NCI-H187 treated with DMSO at 0.1 percent for 48 hours (cell line): ENCODE results near the gene OCRL.
A peak's percentile ranks its signal among the peaks of the same experiment; 100 is the strongest.

ENCODE experiments used
- DNase-seq: peaks from one replicate; lab custom pipeline; 2025; lab: John Stamatoyannopoulos, UW

OCRL gene

GRCh38 chrX:129540068-129540653 is at the start of gene OCRL:
Gene OCRL (plus strand): TSS chrX:129540259. CDS start chrX:129540440, 181 bp downstream.
- DNase-seq = peak; percentile 4

GRCh38 chrX:129490330-129490729 is 49.7 kb upstream of the OCRL start:
- DNase-seq = no peak

GRCh38 chrX:129493643-129494042 is 46.4 kb upstream of the OCRL start:
- no peak for DNase-seq

GRCh38 chrX:129494887-129495286 is 45.2 kb upstream of the OCRL start:
- DNase-seq = no peak

- no peak for DNase-seq
Measured at GRCh38 chrX:129495900-129496299, 44.2 kb upstream of the OCRL start.

- DNase-seq = no peak
Measured at GRCh38 chrX:129496625-129497024, 43.4 kb upstream of the OCRL start.

GRCh38 chrX:129497146-129497843 is 42.8 kb upstream of the OCRL start:
- no peak for DNase-seq

- no peak for DNase-seq
Measured at GRCh38 chrX:129510331-129510730, 29.7 kb upstream of the OCRL start.

- no peak for DNase-seq
Measured at GRCh38 chrX:129511689-129512088, 28.4 kb upstream of the OCRL start.

GRCh38 chrX:129512409-129512808 is 27.6 kb upstream of the OCRL start:
- DNase-seq = no peak

- no peak for DNase-seq
Measured at GRCh38 chrX:129516402-129516801, 23.7 kb upstream of the OCRL start.

- no peak for DNase-seq
Measured at GRCh38 chrX:129520151-129520550, 19.9 kb upstream of the OCRL start.

GRCh38 chrX:129522184-129523078 is 17.6 kb upstream of the OCRL start:
- DNase-seq = no peak

GRCh38 chrX:129523079-129523911 is 16.8 kb upstream of the OCRL start, which contains the start of gene SMARCA1:
Gene SMARCA1 (minus strand): TSS chrX:129523490. CDS start chrX:129523370, 120 bp downstream.
- DNase-seq = no peak

- DNase-seq = no peak
Measured at GRCh38 chrX:129524250-129524850, 15.7 kb upstream of the OCRL start.

GRCh38 chrX:129525162-129525561 is 14.9 kb upstream of the OCRL start:
- no peak for DNase-seq

GRCh38 chrX:129525896-129526295 is 14.2 kb upstream of the OCRL start:
- no peak for DNase-seq

GRCh38 chrX:129529685-129530281 is 10.3 kb upstream of the OCRL start:
- DNase-seq = no peak

GRCh38 chrX:129530410-129530809 is 9.6 kb upstream of the OCRL start:
- no peak for DNase-seq

GRCh38 chrX:129531132-129531531 is 8.9 kb upstream of the OCRL start:
- no peak for DNase-seq
